GM23248 (cell line): Measurements from ENCODE around the gene PLXNB1.

Source experiments
- EZH2 ChIP-seq: fragments of 200-600 bp; sonication (generic); IDR thresholded peaks from 2 replicates; pipeline ENCODE4 v1.6.1; 2018; ENCODE audit warnings: antibody characterized with exemption, mild to moderate bottlenecking; ENCODE audit not compliant: insufficient read depth, poor library complexity, severe bottlenecking
- EZH2phosphoT487 ChIP-seq: fragments of 200-600 bp; sonication (generic); IDR thresholded peaks from 2 replicates; pipeline ENCODE4 v1.6.1; 2018; ENCODE audit warnings: antibody characterized with exemption, moderate library complexity, mild to moderate bottlenecking, low read depth; ENCODE audit not compliant: insufficient read depth

- TF ChIP-seq EZH2phosphoT487 (no peak), EZH2 (no peak)
Measured at GRCh38 chr3:48467110-48467454, 37.2 kb upstream of the PLXNB1 start.
